ENCODE data around the gene SDF4.

Gene SDF4

DNA sequence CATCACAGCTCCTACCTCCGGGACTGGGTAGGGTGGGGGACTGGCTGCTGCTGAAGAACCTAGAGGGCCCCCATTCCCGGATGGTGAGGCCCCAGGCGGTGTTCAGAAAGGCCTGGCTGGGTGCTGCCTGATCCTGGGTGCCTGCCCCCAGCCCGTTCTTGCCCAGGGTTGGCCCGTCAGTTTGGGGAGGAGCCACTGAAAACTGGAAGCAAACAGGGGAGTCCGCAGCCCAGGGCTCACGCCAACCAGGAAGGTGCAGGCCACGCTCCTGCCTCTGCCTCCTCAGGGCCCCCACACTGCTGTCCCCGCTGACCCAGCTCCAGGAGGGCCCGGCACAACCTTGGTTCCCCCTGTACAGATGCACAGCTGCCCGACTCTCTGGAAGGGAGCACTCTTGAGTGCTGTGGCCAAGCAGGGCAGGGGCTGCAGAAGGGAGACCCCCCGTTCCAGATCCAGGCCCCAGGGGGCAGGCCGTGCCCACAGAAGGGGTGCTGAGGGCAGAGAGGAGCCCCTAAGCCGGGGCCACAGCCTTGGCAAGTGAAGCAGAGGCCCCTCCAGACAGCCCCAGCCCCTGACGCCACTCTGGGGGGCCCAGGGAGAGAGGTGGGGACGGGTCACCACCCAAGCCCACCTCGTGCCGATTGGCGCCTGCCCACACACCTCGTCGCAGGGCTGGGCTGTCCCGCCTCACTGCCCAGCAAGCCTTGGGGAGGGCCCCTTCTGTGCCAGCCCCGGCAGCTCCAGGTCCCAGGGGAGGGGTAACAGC lies 9.2 kb upstream of the SDF4 start:
- no peak for DNase-seq

DNA sequence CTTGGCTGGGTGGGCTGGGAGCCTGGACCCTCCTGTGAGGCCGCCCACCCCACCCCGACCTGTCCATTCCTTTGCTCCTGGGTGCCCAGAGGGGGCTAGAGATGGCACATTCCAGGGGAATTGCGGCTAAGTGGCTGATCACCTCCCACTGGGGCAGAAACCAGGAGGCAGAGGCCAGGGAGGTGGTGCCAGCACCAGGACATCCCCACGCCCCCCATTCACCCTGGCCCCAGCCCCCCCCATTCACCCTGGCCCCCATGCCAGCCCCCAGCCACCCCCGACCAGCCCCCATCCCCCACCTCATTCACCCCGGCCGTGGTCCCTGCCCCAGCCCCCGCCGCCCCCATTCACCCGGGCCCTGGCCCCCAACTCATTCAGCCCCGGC lies 8.5 kb upstream of the SDF4 start:
- no peak for DNase-seq

DNA sequence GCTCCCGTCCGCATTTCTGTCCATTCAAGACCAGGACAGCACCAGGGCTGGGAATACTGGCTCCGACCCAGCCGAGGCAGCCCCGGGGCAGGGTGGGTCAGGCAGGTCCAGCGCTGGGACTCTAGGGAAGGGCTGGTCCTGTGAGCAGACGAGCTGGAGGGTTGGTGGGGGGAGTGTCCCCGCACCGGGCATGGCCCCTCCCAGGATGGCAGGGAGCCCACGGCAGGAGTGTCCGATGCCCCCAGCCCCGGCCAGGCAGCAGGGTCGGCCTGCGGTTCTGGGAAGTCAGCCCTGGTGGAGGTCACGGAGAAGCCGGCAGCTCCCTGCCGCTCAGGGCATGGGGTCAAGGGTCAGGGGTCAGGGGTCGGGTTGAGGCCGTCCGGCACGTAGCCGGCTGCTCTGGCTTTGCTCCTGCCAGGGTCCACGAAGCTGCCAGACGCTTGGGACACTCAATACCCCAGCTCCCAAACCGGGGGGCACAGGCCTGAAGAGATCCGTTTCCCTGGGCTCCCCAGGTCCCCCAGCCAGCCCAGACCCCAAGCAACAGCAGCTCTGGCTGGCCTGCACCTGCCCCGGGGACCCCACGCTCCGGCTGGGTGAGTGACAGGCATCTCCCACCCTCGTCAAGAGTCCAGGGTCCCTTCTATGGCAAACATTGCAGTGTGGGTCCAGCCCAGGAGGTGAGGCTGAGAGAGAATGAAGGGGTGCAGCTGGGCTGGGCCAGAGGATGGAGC lies 8.0 kb upstream of the SDF4 start:
- DNase-seq = no peak

DNA sequence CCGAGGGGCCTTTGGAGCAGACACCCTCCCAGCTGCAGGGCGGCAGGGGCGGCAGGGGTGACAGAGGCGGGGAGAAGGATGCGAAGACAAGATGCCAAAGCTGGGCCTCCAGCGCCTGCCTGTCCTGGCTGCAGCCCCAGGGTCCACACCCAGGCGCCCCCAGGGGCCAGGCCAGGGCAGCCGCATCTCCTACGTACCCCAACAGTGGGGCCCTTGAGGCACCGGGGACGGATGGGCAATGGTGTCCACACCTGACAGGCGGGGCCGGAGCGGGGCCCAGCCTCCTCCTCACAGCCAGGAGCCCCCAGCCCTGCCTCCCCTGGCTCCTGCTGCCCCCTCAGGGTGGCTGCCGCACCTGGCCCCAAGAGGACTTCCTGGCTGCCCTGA lies 7.4 kb upstream of the SDF4 start:
- DNase-seq = no peak

DNA sequence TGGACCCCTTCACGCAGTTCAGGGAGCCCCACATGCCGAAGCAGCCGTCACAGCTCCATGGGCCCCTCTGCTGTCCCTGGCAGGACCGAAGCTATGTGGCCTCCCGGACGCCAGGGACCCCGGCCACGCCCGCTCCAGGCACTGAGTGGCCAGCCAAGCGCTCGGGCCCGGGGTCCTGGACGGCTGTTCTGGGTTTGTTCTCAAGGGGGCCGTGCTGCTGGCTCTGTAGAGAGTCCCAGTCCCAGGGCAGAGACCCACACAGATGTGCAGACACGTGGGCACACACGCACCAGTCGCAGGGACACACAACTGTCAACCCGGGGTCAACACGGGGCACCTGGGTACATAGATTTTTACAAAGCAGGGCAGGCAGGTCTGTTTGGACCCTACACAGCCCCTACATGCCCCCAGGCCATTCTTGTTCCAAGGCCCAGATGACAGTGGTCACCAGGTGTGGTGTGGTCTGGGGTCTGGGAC lies 6.9 kb upstream of the SDF4 start:
- no peak for DNase-seq

DNA sequence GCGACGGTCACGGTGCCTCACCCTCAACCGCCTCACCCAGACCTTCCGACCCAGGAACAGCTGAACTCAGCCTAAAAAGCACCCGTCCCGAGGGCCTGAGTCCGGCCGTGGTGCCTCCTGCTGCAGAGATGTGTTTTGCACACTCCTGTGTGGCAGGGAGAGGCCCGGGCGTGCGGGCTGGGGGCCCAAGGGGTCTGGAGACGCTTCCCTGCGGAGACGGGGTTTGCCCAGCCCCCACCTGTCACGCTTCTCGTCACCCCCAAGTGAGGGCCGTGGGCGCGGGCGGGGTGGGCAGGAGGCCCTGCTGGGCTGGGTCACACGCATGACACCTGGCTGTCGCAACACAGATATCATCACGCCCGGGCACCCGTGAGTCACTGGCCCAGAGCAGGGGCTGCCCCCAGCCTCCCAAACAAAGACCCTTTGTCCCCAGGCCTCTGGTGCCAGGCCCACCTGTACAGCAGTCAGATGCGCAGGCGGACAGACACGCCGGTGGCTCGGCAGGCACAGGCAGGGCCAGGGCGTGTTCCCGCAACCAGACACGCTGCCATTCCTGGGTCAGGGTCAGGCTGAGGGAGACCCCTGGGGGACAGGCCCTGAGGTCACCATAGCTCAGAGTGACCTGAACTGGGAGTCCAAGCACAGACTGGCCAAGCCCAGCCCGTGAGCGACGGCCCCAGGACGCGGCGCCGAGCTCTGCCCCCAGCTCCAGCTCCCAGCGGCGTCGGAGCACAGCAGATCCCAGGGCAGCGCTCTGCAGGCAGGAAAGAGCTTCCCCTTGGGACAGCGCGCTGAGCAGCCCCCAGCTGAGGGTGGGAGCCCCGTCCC lies 6.3 kb upstream of the SDF4 start:
- DNase-seq = no peak

DNA sequence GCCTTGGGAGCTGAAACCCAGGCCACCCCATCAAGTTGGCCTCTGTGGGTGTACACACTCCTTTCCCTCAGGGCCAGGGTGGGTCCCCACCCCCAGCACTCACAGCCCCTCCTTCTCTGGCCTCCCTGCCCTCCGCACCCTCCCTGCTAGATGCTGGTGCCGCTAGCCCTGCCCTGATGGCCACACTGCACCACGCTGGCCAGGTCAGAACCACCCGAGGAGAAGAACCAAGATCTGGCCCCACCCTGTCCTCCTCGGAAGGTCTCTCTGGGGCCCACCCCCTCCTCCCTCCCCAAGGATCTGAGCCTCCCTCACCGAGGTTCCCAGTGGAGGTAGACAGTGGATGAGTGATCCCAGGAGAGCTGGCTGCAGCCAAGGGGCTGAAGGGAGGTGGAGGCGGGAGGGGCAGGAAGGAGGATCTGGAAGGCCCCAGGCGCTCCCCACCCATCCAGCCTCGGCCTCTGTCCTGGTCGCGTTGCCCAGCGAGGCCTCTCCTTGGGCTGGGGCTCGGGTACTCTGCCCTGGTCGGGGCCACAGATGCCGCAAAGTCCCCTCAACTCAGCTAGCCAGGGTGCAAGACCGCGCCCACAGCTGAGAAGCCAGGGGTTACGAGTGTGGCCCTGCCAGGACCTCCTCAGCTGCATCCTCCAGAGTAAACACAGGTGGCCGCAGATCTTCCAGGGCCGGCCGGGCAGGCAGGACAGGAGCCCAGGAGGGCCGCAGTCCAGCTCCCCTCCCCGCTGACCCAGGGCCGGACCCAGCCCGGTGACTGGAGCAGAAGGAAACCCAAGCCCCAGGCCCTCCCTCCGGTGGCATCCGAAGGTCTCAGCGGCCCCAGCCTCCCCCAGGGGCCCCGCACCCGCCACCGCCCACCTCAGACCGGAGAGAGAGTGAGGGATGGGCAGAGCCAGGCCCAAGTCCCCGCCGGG lies 5.4 kb upstream of the SDF4 start:
- DNase-seq = no peak

DNA sequence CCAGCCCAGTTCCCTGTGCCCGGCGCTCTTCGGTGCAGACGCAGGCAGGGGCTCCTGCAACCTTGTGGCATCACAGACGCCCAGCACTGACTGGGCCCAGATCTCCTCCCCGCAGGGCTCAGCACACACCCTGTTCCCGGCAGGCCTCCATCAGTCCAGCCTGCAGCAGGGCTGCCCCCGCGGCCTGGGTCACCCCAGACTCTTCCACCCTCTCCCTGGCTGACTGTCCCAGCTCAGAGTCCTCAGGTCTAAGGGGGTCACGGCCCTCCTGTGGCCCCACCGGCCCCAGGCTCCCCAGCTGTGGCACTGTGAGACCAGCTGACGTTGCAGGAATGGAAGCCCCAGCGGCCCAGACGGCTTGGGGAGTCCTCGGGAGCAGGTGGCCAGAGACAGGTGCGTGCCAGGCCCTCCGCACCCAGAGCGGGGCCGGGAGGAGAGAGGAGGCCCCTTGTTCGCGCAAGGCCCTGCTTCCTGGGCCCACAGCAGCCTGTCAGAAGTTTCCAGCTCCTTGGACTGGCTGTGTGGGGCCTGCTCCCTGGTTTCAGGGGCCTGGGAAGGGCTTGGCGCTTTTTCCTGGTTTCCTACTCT lies 4.5 kb upstream of the SDF4 start:
- no peak for DNase-seq

DNA sequence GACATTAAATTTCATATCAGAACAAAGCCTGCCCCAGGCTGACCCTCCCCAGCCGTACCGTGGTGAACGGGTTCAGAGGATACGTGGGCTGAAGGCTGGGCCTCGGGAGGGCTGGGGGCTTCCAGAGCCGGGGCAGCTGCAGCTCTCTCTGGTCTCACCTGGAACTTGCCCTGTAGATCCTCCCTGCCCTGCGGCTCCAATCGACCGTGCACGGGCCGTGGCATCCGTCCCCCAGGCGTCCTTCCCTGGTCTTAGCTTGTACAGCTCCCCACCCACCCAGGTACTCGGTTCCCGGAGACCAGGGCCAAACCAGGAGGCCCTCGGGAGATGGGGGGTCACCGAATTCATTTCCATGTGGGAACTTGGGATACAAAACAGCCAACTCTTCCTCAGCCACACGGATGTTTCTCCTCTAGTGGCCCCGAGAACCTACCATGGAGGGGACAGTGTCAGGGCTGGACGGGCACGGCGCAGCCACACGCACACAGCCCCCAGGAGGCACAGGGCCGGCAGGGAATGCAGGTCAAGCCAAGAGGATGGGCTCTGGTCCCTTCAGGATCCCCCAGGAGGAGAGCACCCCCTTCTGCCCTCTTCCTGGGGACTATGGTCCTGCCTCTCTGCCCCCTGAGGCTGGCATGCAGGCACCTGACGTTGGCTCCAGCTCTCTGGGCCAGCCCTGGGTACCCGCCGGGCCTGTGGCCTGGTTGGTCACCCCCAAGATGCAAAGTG lies 3.4 kb upstream of the SDF4 start:
- no peak for DNase-seq

DNA sequence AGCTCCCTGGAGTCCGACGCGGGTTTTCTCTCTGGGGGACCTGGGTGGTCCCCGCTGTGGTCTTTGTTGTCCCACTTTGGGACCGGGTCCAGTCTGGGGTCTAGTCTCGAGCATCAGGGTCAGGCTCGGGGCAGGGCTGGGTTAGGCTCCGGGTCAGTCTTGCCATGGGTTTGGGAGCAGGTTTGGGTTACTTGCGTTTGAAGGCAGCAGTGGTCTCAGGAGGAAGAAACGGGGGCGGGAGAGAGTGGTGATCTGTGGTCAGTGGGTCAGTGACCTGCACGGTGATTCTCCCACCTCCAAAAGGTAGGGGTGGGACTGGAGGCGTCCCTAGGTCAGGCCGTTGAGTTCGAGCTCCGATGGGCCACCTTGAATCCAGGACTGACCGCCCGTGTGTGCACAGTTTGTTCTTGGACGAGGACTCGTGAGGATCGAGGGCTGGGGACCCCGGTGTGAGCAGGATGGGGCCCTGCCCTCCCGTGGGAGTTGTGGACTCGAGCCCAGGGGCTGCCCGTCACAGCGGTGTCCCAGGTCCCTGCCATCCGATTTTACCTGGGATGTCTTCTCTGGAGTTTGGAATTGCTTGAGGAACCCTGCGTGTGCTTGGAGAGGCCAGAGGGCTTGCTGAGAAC lies 2.5 kb upstream of the SDF4 start:
- no peak for DNase-seq

DNA sequence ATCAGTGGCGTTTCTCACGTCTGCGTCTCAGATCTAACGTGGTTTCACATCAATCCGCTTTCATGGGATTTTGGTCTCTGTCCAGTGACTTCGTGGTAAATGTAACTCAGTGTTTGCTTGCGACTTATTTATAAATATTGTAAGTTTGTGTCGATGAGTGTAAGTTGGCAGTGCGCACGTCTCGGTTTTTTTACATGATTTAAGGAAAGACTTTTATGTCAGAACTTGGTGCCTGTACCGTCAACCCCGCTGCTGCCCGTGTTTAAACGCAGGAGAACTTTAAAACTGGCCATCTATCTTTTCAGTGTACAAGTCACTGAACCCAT lies 1.7 kb upstream of the SDF4 start:
- DNase-seq = no peak

DNA sequence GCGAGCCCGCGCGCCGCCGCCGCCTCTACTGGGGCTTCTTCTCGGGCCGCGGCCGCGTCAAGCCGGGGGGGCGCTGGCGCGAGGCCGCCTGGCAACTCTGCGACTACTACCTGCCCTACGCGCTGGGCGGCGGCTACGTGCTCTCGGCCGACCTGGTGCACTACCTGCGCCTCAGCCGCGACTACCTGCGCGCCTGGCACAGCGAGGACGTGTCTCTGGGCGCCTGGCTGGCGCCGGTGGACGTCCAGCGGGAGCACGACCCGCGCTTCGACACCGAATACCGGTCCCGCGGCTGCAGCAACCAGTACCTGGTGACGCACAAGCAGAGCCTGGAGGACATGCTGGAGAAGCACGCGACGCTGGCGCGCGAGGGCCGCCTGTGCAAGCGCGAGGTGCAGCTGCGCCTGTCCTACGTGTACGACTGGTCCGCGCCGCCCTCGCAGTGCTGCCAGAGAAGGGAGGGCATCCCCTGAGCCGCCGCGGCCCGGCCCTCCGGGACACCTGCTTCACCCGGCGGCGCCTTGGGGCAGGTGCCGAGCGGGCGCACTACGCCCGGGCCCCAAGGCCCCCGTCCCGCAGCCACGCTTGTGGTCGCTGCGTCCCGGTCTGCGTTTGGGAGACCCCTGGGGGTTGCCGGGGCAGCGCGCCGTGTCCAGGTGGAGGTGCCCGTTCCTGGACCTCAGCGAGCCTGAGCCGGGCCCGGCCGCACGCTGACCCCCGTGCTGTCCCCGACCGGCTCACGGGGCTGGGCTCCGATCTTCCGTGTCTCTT lies 1.2 kb upstream of the SDF4 start:
- no peak for DNase-seq

DNA sequence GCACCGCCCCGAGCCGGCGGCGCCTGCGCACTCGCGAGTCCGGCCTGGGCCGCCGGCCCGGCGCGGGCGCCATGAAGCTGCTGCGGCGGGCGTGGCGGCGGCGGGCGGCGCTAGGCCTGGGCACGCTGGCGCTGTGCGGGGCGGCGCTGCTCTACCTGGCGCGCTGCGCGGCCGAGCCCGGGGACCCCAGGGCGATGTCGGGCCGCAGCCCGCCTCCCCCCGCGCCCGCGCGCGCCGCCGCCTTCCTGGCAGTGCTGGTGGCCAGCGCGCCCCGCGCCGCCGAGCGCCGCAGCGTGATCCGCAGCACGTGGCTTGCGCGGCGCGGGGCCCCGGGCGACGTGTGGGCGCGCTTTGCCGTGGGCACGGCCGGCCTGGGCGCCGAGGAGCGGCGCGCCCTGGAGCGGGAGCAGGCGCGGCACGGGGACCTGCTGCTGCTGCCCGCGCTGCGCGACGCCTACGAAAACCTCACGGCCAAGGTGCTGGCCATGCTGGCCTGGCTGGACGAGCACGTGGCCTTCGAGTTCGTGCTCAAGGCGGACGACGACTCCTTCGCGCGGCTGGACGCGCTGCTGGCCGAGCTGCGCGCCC lies 501 bp upstream of the SDF4 start, which contains the start of gene B3GALT6:
B3GALT6 (plus strand) TSS at position 30 of the 588 bp plus-strand sequence; CDS start at position 72, 42 bp downstream.
- DNase-seq = no peak

DNA sequence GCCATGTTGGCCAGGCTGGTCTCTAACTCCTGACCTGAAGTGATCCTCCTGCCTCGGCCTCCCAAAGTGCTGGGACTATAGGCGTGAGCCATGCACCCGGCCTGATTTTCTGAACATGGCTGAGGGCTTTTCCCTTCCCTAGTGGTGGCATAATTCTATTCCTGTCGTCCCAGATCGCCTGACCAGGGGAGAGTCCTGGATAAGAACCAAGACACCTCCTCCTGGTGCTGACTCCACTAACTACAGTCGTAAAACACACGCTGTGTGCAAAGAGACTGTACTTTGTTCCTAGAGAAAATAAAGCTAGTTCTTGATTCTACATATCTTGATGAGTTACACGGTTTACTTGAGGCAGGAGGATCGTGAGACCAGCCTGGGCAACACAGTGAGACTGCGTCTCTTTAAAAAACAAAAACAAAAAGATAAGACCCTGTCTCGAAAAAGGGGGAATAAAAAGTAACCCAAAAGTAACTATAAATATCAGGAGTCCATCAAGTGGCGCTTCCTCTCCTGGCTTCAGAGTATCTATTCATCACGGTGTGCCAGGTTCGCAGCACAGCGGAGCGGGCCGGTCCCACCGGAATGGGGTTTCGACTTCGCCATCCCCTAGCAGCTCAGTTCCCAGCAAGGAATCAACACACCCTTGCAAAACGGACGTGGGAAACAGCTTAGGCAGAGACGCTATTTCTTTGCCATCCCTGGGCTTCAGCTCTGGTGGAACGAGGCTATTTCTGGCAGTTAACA lies 973 bp downstream of the SDF4 start:
- DNase-seq = no peak

DNA sequence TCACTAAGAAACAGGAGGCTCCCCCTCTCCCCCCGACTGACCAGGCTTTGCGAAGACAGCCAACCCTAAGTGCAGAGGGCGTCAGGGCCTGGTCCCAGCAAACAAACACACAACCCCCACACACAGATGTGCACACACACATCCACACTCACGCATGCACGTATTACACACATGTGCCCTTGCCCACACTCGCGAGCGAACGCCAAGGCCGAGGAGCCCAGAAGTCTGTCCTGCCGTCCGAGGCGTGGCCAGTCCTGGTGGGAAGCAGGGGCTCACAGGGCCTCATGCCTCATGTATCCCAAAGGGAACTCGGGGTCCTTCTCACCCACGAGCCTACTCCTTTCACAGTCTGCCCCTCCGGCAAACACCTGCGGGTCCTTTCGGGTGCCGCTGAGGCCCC lies 2.0 kb downstream of the SDF4 start:
- no peak for DNase-seq

DNA sequence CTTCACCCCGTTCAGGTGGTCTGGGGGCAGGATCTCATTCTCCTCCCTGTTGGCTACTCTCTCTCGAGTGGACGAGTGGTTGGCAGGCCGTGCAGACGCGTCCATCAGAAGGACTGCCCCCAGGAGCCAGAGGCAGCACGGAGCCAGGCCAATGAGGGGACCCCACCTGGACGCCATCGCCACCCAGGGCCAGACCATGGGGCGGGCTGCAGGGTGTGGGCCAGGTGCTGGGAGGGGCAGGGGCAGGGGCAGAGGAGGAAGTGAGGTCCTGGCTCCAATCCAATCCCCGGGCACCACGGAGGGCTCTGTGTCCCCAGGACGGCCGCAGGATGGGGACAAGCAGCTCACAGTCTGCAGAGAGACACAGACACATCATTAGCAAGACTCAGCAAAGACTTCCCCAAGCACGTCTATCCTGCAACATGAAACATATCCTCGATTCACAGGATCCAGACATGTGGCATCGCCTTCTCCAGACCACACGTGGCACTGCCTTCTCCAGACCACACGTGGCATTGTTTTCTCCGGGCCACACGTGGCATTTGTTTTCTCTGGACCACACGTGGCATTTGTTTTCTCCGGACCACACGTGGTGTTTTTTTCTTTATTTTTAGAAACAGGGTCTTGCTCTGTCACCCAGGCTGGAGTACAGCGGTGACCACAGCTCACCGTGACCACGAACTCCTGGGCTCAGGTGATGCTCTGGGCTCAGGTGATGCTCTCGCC lies 3.0 kb downstream of the SDF4 start:
- no peak for DNase-seq

DNA sequence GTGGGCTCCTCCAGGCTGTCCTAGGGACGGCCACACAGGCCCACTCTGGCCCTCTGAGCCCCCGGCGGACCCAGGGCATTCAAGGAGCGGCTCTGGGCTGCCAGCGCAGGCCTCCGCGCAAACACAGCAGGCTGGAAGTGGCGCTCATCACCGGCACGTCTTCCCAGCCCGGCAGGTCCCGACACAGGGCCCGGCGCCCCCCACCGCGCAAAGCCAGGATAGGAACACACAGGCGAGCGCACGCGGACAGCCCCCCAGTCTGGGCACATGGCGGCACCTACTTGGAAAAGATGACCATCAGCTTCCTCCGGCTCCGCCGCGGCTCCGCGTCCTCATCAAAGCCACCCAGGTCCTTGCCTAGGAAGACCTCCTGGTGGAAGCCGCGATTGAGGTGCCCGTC lies 3.6 kb downstream of the SDF4 start:
- DNase-seq = no peak

DNA sequence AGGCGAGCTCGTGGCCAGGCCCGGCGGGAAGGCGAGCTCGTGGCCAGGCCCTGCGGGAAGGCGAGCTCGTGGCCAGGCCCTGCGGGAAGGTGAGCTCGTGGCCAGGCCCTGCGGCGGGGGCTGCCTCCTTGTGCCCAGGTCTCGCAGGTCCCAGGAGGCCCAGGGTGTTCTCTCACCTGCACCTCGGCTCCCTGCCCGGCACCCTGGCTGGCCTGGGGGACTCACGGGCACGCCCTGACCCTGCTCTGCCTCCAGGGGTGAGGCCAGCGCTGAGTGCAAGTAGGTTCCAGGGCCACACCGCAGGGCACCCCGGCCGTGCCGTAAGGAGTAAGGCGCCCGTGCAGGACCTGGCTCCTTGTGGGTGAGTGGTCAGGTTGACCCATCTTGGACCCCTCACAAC lies 4.4 kb downstream of the SDF4 start:
- DNase-seq = no peak

Measured in NCI-H2029 treated with DMSO at 0.1 percent for 48 hours (cell line).